HG02938 (cell line): ENCODE measurements around the gene ANAPC10.
"Not testable (repeated sequence)": the region's sequence is repeated elsewhere in the genome, so short reads cannot be mapped to it uniquely, and the experiment has no call there.

Source experiments
- ATAC-seq: cut with Tn5 transposase; IDR thresholded peaks from one replicate; pipeline ENCODE4 v1.9.1; 2021; ENCODE audit warnings: mild to moderate bottlenecking, moderate library complexity; ENCODE audit not compliant: unreplicated experiment

ANAPC10 gene

DNA sequence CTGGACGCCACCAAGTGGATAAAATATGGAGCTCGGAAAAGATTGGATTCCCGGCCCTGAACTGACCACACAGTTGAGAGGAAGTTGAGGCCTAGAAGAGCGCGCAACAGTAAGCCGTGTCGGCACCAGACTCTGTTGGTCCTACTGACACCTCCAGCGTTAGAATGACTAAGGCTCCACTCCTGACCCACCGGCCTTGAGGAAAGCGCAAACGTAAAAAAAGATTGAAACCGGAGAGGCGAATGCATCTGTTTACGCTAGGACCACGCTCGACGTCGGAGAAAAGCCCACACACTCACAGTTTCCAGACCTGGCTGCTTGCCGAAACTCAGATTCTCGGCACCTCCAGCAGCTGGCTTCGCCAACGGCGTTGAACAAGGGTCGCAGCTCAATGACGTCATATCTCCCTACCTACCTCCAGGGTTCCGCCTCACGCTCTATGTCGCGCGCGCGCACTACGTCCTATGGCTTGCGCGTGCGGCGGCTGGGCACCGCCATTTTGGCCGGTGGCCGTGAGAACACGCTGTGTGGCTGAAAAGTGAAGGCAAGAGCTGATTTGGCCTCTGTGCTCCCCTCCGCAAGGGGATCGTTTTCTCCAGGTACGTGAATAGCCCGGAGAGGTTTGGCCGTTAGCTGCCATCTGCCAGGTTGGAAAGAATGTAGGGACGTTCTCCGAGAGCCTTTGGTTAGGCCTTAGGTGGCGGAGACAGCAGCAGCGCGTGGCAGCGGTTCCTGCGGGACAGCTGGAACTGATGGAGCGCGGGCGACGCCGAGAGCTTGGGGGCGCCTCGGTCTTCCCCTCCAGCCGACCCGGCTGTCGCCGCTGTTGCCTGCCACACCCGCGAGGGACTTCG lies at the start of gene ANAPC10, which contains the start of gene ABCE1:
Gene ANAPC10, minus strand, starts transcription at position 376 of the 854 bp plus-strand sequence. CDS start 2,097 bp downstream, outside the sequence.
Gene ABCE1, plus strand, starts transcription at position 491 of the 854 bp plus-strand sequence. CDS start 6,102 bp downstream, outside the sequence.
- peak; percentile 74 for ATAC-seq

DNA sequence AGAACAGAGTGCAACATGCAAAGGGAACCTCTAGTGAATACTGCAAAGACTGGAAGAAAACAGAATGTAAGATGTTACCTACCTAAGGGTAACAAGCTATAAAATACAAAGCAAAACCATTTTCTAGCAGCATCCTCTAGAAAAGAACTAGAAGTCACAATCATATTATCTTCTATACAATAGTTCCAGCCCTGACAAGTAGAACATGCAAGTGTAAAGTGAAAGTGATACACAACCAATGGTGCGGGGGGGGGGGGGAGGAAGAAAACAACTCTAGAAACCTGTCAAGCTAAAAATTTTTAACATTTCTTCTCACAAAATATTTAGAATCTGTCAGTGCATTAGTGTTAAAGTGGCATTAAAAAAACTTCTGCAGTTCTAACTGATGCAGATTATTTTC lies 38.2 kb upstream of the ANAPC10 start:
- ATAC-seq = not testable (repeated sequence)

- ATAC-seq = peak; percentile 82
Observed at GRCh38 chr4:145132511-145133098, 34.6 kb upstream of the ANAPC10 start.

DNA sequence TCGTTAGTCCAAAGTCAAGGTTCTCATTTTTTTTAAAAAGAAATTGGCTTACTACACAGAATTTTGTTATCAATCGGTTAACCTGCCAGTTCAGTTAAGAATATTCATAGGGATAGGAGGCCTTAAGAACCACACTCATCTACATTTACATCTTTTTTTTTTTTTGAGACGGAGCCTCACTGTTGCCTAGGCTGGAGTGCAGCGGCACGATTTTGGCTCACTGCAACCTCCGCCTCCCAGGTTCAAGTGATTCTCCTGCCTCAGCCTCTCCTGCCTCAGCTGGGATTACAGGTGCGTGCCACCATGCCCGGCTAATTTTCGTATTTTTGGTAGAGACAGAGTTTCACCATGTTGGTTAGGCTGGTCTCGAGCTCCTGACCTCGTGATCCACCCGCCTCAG lies 33.9 kb upstream of the ANAPC10 start:
- ATAC-seq = no peak

GRCh38 chr4:145130788-145131399 lies 32.9 kb upstream of the ANAPC10 start:
- ATAC-seq = no peak

DNA sequence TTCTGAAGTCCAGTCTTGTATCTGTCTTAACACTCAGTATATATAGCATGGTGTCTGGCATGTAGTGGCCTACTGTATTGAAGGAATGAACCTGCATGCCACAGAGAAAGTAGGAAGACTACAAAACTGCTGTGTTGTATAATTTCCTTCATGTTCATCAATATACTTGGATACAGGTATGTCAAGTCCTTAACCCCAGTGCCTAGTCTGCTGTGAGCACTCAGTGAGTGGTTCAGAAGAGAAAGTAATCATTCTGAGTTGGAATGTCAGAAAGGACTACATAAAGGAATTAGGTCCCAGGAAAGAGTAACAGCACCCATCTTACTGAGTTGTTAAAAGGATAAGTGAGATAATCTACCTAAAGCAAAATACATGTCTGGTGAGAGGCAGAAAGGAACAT lies 32.1 kb upstream of the ANAPC10 start:
- ATAC-seq = no peak

DNA sequence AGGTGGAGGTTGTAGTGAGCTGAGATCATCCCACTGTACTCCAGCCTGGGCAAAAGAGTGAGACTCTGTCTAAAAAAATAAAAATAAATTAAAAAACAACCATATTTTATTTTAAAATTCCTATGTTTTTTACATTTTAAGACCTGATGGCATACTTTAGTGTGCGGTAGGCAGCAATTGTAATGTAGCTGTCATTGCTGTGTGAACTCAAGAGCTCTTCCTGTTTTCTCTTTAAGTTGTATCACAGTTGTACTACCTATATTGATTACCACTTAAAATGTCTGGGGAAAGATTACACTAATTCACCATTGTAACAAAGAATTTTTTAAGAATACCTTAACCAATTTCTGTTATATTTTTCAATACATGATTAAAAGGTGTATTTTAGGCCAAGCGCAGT lies 27.4 kb upstream of the ANAPC10 start:
- no peak for ATAC-seq

GRCh38 chr4:145108128-145108527 lies 10.1 kb upstream of the ANAPC10 start:
- ATAC-seq = no peak

DNA sequence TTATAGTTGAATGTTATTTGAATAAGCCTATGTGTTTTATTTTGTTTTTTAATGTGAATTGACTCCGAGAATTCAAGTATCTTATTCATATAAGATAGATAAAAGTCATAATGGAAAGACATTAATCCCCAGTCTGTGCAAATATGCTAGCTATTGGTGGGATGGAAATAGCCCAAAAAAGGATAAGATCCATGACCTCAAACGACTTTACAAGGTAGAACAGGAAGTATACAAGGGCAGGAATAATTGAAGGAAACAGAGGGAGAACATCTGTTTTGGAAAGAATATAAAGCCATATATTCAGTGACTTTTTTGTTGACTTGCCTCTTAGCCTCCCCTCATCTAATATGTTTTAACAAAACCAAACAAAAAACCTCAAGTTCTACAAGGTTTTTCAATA lies 9.1 kb upstream of the ANAPC10 start:
- ATAC-seq = no peak

- no peak for ATAC-seq
Observed at GRCh38 chr4:145103496-145103895, 5.5 kb upstream of the ANAPC10 start.

DNA sequence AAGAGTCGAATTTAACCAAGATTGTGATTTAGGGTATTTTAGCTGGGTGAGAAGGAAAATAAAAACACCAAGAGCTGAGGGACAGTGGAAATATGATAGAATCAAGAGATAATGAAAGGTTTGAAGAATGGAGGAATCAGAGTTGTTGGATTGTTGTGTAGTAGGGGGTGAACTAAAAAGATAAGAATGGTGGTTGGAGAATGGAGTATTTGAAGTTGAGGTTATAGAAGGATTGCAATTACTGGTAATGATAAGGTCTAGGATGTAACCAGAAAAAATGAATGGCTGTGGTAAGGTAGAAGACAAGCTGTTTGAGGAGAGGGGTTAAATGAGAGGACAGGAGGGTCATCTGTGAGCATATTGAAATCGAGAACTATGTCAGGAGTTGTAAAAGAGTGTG lies 4.6 kb upstream of the ANAPC10 start:
- ATAC-seq = no peak

DNA sequence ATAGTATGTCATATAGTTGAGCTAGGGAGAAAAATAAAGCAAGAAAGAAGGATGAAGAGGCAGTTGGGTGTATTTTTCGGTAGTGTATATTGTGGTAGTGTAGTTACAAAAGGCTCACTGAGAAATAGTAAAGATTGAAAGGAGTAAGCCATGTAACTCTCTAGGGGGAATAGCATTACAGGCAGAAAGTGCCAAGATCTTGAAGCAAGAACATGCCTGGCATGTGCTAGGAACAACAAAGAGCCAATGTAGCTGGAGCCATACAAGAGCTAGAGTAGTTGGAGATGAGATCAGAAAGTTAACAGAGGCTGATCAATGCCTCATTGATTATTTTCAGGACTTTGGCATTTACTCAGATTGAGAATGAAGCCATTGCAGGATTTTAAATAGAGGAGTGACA lies 3.1 kb upstream of the ANAPC10 start:
- no peak for ATAC-seq

DNA sequence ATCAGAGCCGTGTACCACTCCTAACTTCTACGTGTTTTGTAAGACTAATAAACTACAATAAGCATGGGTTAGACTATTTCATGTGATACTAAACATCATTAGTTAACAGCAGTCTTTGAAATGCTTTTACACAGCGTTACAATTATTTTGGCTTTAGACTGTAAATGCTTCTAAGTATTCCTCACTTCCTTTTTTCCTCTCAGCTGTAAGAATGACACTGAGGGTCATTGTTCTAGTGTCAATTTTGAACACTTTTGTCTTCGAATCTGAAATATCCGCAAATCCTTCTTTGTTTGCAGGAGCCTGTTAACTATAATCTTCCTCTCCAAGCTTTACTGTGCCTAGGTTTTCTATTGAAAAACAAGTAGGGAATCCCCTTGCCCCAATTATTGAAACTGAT lies 1.7 kb upstream of the ANAPC10 start:
- no peak for ATAC-seq

GRCh38 chr4:145098675-145099037 lies 660 bp upstream of the ANAPC10 start:
- peak; percentile 24 for ATAC-seq

GRCh38 chr4:145097331-145097820 lies 620 bp downstream of the ANAPC10 start:
- peak; percentile 4 for ATAC-seq

GRCh38 chr4:145093638-145094037 lies 4.4 kb downstream of the ANAPC10 start:
- no peak for ATAC-seq

GRCh38 chr4:145090380-145090779 lies 7.6 kb downstream of the ANAPC10 start:
- no peak for ATAC-seq

DNA sequence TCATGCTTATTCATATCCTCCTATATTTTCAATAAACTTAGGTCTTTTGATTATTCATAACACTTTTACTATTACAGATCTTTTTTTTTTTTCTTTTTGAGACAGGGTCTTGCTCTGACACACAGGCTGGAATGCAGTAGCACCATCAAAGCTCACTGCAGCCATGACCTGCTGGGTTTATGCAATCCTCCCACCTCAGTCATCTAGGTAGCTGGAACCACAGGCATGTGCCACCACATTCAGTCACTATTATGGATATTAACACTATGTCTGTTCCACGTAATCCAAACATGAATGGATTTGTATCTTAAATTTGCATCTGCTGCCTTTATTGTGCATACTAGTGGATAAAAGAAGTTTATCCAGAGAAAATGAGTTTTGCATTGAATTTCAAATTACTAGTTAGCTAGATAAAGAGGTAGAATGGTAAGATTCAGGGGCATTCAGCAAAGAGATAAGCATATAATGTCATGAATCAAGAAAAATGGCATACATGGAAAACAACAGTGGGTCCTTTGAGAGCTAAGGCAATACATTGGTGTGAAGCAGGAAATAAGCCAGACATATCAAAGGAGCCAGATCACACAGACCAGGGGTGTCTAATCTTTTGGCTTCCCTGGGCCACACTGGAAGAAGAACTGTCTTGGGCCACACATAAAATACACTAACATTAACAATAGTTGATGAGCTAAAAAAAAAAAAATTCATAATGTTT lies 13.9 kb downstream of the ANAPC10 start:
- no peak for ATAC-seq

- no peak for ATAC-seq
Observed at GRCh38 chr4:145081756-145082155, 16.2 kb downstream of the ANAPC10 start.

- no peak for ATAC-seq
Observed at GRCh38 chr4:145076469-145076855, 21.5 kb downstream of the ANAPC10 start.
